DND-41 (cell line): Measurements from ENCODE around the gene STEAP3.

ENCODE experiments used
- ATAC-seq: fragments of 200-7000 bp; cut with Tn5 transposase; 3 replicates; pipeline ENCODE4 v1.9.1; 2021; ENCODE audit warnings: low read depth; ENCODE audit not compliant: insufficient read depth
- DNase-seq: peaks from one replicate; pipeline ENCODE4 v3.0.0-alpha.2; 2020
- H2AFZ ChIP-seq: 2 replicates; pipeline ENCODE4 v1.6.0; 2012; ENCODE audit warnings: low read depth, low read length
- H3K27ac ChIP-seq: 2 replicates; pipeline ENCODE4 v1.5.1; 2012; ENCODE audit warnings: low read length, inconsistent platforms
- H3K27me3 ChIP-seq: fragments of 200-600 bp; sonication (generic); 2 replicates; pipeline ENCODE4 v1.6.0; 2012; ENCODE audit warnings: low read length, mild to moderate bottlenecking, inconsistent platforms; ENCODE audit not compliant: insufficient read depth, poor library complexity
- H3K36me3 ChIP-seq: 2 replicates; pipeline ENCODE4 v1.5.1; 2012; ENCODE audit warnings: low read length, inconsistent platforms; ENCODE audit not compliant: insufficient read depth
- H3K4me1 ChIP-seq: 2 replicates; pipeline ENCODE4 v1.5.1; 2012; ENCODE audit warnings: mild to moderate bottlenecking, low read length; ENCODE audit not compliant: insufficient read depth
- H3K4me2 ChIP-seq: 2 replicates; pipeline ENCODE4 v1.6.0; 2012; ENCODE audit warnings: mild to moderate bottlenecking, moderate library complexity, low read length, inconsistent platforms; ENCODE audit not compliant: insufficient read depth
- H3K4me3 ChIP-seq, 2 experiments: fragments of 200-600 bp in 1 of 2; shearing (Covaris generic) in 1 of 2; 2 replicates each; pipeline ENCODE4 v1.5.1; 2012 to 2016; ENCODE audit warnings: inconsistent platforms in 2 of 2, low read length in 2 of 2, mild to moderate bottlenecking in 2 of 2, low read depth in 1 of 2, moderate library complexity in 1 of 2
- H3K79me2 ChIP-seq: 2 replicates; pipeline ENCODE4 v1.6.0; 2012; ENCODE audit warnings: low read length, inconsistent platforms; ENCODE audit not compliant: insufficient read depth
- H3K9ac ChIP-seq: 2 replicates; pipeline ENCODE4 v1.6.0; 2012; ENCODE audit warnings: low read depth, mild to moderate bottlenecking, inconsistent platforms, low read length, moderate library complexity
- H3K9me3 ChIP-seq: 2 replicates; pipeline ENCODE4 v1.5.1; 2012; ENCODE audit warnings: low read length, moderate library complexity, mild to moderate bottlenecking, inconsistent platforms; ENCODE audit not compliant: insufficient read depth, severe bottlenecking
- H4K20me1 ChIP-seq: 2 replicates; pipeline ENCODE4 v1.6.0; 2012; ENCODE audit warnings: low read length; ENCODE audit not compliant: insufficient read depth
- CTCF ChIP-seq: IDR thresholded peaks from 2 replicates; pipeline ENCODE4 v1.5.1; 2012; ENCODE audit warnings: borderline replicate concordance, low read length, moderate library complexity, mild to moderate bottlenecking; ENCODE audit not compliant: poor library complexity, severe bottlenecking; ENCODE audit errors: extremely low read depth
- EZH2 ChIP-seq: IDR thresholded peaks from 3 replicates; pipeline ENCODE4 v1.6.1; 2012; ENCODE audit warnings: borderline replicate concordance, low read depth, mild to moderate bottlenecking, moderate library complexity, low read length, inconsistent platforms; ENCODE audit not compliant: severe bottlenecking

STEAP3 gene

GRCh38 chr2:119249311-119249710 is 25.7 kb downstream of the STEAP3 start:
- Histone ChIP-seq H3K4me3 (no peak overlapping the region), H4K20me1 (no peaks in the 10 kb centered on the region), H3K9ac (no peak overlapping the region), H3K4me2 (no peak overlapping the region), H2AFZ (no peak overlapping the region), H3K36me3 (no peaks in the 10 kb centered on the region), H3K4me1 (no peaks in the 10 kb centered on the region), H3K79me2 (no peaks in the 10 kb centered on the region), H3K27me3 (no peaks in the 10 kb centered on the region), H3K27ac (no peak overlapping the region), H3K9me3 (no peaks in the 10 kb centered on the region)
- no peak for ATAC-seq
- TF ChIP-seq CTCF (no peak), EZH2 (no peak)
- no peak for DNase-seq

- no peaks in the 10 kb centered on the region for H3K36me3 ChIP-seq
- DNase-seq (no peak), ATAC-seq (no peak)
- no peaks in the 10 kb centered on the region for H4K20me1 ChIP-seq
- H3K27ac ChIP-seq = no peak overlapping the region
- H3K9ac ChIP-seq = no peak overlapping the region
- H3K4me1 ChIP-seq = no peaks in the 10 kb centered on the region
- TF ChIP-seq CTCF (no peak), EZH2 (no peak)
- H3K4me2 ChIP-seq = no peak overlapping the region
- no peak overlapping the region for H3K4me3 ChIP-seq
- no peaks in the 10 kb centered on the region for H3K27me3 ChIP-seq
- no peaks in the 10 kb centered on the region for H3K79me2 ChIP-seq
- H3K9me3 ChIP-seq = no peaks in the 10 kb centered on the region
- H2AFZ ChIP-seq = no peak overlapping the region
These were observed 26.5 kb downstream of the STEAP3 start for GRCh38 chr2:119249855-119250717.

GRCh38 chr2:119250718-119251290 is 27.2 kb downstream of the STEAP3 start:
- no peak overlapping the region for H2AFZ ChIP-seq
- H3K36me3 ChIP-seq = no peaks in the 10 kb centered on the region
- H3K79me2 ChIP-seq = no peaks in the 10 kb centered on the region
- H3K27ac ChIP-seq = no peak overlapping the region
- H3K4me2 ChIP-seq = no peak overlapping the region
- no peaks in the 10 kb centered on the region for H4K20me1 ChIP-seq
- H3K27me3 ChIP-seq = no peaks in the 10 kb centered on the region
- H3K4me1 ChIP-seq = no peaks in the 10 kb centered on the region
- H3K9me3 ChIP-seq = no peaks in the 10 kb centered on the region
- TF ChIP-seq CTCF (no peak), EZH2 (no peak)
- ATAC-seq (no peak), DNase-seq (no peak)
- no peak overlapping the region for H3K4me3 ChIP-seq
- no peak overlapping the region for H3K9ac ChIP-seq

GRCh38 chr2:119251652-119252051 is 28.0 kb downstream of the STEAP3 start:
- no peak for ATAC-seq
- no peak for DNase-seq
- H3K36me3 ChIP-seq = no peaks in the 10 kb centered on the region
- H3K9ac ChIP-seq = no peak overlapping the region
- no peaks in the 10 kb centered on the region for H3K9me3 ChIP-seq
- no peaks in the 10 kb centered on the region for H3K4me1 ChIP-seq
- H4K20me1 ChIP-seq = no peaks in the 10 kb centered on the region
- no peak overlapping the region for H2AFZ ChIP-seq
- no peak overlapping the region for H3K4me2 ChIP-seq
- no peak overlapping the region for H3K27ac ChIP-seq
- H3K79me2 ChIP-seq = no peaks in the 10 kb centered on the region
- H3K4me3 ChIP-seq = no peak overlapping the region
- H3K27me3 ChIP-seq = no peaks in the 10 kb centered on the region
- TF ChIP-seq CTCF = no peak
- TF ChIP-seq EZH2 = no peak
